HG03280 (cell line): ENCODE data around the gene CMTM7.
"Not testable (repeated sequence)": the region's sequence is repeated elsewhere in the genome, so short reads cannot be mapped to it uniquely, and the experiment has no call there.

Source experiments
- ATAC-seq: cut with Tn5 transposase; IDR thresholded peaks from one replicate; pipeline ENCODE4 v1.9.1; 2021; ENCODE audit warnings: mild to moderate bottlenecking, moderate library complexity; ENCODE audit not compliant: unreplicated experiment

CMTM7 gene

DNA sequence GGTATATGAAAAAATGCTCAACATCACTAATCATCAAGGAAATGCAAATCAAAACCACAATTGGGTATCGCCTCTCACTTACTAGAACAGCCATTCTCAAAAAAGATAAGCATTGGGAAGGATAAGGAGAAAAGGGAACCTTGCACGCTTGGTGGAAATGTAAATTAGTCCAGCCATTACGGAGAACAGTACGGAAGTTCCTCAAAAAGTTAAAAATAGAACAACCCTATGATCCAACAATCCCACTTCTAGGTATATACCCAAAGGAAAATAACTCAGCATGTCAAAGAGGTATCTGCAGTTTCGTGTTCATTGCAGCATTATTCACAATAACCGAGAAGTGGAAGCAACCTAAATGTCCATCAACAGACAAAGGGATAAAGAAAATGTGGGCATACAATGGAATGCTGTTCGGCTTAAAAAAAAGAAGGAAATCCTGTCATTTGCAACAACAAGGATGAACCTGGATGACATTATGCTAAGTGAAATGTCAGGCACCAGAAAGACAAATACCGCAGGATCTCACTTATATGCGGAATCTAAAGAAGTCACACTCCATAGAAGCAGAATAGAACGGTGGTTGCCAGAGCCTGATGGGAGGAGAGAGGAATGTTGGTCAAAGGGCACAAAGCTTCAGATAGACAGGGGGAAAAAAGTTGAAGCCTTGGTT lies 11.7 kb upstream of the CMTM7 start:
- ATAC-seq, result no peak

GRCh38 chr3:32381922-32382321 lies 9.7 kb upstream of the CMTM7 start:
- ATAC-seq, result no peak

GRCh38 chr3:32383136-32383711 lies 8.4 kb upstream of the CMTM7 start:
- no peak for ATAC-seq

DNA sequence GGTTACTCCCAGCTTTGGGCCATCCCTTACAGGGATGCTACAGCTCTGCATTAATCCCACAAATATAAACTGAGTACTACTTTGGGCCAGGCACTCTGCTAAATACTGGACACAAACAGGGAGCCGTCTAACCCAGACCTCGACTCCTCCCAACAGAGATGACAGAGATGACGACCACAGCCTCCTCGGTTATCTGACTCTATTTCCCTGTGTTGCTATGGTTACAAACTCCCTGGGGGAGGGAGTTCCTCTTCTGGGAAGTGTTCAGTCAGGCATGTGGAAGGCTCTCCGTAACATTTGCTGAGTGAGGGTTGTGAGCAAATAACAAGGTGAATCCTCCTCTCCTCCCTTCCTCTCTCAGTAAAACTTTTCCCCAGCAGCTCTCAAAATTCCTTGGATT lies 6.7 kb upstream of the CMTM7 start:
- ATAC-seq, result no peak

- no peak for ATAC-seq
Observed at GRCh38 chr3:32387512-32387911, 4.1 kb upstream of the CMTM7 start.

GRCh38 chr3:32389577-32389976 lies 2.1 kb upstream of the CMTM7 start:
- not testable (repeated sequence) for ATAC-seq

GRCh38 chr3:32392536-32393302 lies 1.1 kb downstream of the CMTM7 start:
- no peak for ATAC-seq

GRCh38 chr3:32395496-32395895 lies 3.8 kb downstream of the CMTM7 start:
- ATAC-seq, result no peak

GRCh38 chr3:32397941-32398340 lies 6.3 kb downstream of the CMTM7 start:
- ATAC-seq, result no peak

DNA sequence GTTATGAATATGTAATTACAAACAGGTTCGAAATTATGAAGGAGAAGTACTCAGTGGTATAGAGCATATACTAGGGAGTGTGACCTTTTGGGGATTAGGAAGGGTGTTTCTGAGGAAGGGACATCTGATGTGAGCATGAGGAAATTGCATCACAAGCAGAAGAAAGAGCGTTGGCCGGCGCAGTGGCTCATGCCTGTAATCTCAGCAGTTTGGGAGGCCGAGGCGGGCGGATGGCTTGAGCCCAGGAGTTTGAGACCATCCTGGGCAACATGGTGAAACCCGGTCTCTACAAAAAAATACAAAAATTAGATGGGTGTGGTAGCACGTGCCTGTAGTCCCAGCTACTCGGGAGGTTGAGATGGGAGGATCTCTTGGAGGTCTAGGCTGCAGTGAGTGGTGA lies 6.9 kb downstream of the CMTM7 start:
- no peak for ATAC-seq

DNA sequence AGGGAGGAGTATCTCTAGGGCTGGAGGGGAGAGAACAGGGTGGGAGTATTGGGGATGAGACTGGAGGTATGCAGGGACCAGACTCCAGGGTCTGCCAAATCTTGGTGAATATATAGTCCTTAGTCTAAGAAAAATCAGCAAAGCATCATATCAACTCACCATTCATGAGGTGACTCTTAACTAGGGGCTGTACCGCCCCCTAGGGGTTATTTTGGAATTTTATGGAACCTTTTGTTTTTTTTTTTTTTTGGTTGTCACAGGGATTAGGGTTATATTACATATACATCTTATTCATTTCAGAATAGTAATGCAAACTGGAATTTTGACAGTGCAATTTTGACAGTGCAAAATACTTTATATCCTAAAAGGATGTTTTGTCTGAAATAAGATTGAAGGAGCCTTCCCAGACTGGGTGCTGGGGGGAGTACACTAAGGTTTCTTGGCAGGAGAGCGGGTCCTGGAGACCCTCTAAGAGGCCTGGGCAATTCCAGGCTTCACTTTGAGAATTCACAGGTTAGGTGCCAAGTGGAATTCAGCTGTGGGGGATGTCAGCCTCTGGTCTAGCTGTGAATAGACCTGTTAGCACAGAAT lies 7.5 kb downstream of the CMTM7 start:
- no peak for ATAC-seq

GRCh38 chr3:32401126-32401525 lies 9.5 kb downstream of the CMTM7 start:
- peak; percentile 14 for ATAC-seq

DNA sequence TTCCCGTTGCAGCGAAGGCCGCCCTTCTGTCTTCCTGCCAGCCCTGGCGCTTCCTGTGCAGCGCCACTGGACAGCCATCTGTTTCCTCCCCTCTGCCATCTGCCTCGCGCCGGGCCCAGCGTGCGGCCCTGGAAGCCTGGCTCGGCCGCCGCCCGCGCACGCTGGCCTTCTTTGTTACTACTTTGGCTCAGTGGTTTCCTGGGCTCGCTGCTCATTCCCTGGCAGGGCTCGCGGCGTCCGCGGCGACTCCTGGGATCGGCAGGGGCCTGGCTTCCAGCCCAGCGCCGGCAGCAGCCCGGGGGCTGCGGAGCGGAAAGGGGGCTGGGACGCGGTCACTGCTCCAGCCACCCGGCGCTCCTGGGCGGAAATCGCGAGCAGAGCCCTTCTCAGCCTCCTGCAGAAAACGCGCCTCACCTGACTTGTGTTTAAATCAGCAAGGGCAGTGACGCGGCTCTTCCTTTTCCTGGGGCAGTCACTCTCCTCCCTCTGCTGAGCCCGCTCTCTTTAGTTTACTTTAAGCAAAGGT lies 10.0 kb downstream of the CMTM7 start:
- ATAC-seq, result peak; percentile 53

- no peak for ATAC-seq
Observed at GRCh38 chr3:32403663-32404062, 12.0 kb downstream of the CMTM7 start.

DNA sequence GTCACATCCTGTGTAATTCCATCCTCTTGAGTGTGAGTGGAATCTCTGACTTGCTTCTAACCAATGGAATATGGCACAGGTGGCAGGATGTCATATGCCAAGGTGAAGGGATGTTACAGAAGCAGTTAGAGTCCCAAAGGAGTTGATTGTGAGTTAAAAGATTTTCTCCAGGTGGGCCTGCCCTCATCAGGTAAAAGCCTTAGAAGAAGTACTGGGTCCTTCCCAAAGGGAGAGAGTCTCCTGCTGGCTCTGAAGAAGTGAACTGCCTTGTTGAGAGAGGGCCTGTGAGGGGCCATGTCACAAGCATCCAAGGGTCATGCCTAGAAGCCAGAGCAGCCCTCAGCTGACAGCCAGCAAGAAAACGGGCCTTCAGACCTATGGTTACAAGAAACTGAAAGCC lies 13.1 kb downstream of the CMTM7 start:
- no peak for ATAC-seq

- ATAC-seq, result no peak
Observed at GRCh38 chr3:32405155-32405554, 13.5 kb downstream of the CMTM7 start.

DNA sequence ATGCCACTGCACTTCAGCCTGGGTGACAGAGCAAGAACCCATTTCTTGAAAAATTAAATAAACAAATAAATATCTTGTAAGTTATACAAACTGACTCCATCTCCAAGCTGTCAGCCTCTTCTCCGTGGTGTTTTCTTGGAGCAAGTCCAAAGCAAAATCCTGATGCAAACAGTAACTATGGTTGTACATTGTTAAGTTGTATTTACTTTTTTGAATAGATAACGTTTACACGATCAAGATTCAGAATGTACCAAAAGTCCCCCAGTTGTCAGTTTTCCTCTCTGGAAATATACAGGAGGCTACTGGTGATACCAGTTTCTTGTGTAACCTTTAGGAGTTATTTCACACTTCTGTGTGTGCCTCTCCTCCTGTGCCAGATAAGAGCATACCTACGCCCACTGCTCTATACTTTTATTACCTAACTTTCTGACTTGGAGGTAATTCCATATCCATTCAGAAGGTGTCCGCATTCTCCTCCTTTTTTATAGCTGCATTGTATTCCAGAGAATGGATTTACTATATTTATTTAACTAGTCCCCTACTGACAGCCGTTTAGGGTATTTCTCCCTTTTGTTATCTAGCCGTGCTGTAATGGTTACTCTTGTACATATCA lies 14.2 kb downstream of the CMTM7 start:
- no peak for ATAC-seq

DNA sequence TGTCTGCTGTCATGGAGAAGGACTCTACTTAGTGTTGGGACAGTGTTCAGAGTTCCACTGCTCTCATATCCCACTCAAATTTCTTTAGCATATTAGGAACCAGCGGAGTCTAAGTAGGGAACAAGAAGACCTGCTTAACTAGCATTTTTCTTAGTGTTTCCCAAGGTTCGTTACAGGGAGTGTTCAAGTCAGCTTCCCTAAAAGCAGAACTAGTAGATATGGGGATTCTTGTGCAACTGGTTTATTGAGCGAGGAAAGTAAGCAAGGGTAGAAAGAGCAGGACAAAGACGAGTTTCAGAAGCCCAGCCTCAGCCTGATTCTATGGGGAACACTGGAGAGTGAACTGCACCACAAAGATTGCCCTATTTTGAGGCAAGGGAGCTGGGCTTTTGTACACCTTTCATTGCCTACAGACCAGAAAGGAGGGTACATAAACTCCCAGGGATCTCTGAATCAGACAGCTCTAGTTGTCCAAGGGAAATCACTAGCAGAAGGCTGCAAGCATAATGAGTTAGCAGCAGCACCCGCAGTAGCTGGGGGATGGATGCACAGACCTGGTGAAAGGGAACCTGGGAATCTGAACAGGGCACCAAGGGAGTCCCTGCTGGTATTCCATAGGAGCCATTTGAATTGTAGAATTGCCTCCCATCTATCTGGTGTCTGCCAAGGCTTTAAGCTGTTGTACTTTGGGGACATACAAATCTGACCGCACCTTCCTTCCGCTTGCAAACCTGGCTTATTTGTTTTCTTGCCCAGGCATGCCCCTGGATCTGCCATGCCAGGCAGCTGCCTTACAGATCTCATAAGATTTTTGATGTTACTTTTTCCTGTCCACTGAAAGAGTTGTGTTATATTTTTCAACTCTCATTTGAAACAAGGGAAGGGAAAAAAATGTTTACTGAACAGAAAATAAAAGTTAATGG lies 15.1 kb downstream of the CMTM7 start:
- ATAC-seq, result no peak

- no peak for ATAC-seq
Observed at GRCh38 chr3:32410367-32411246, 19.0 kb downstream of the CMTM7 start.
